NOMO-1 treated with DMSO at 0.1 percent for 48 hours (cell line): ENCODE measurements around the gene MTR.
"Not testable (repeated sequence)": the region's sequence is repeated elsewhere in the genome, so short reads cannot be mapped to it uniquely, and the experiment has no call there.

Source experiments
- DNase-seq: peaks from one replicate; lab custom pipeline; 2025; ENCODE audit not compliant: unreplicated experiment; lab: John Stamatoyannopoulos, UW

The MTR gene

DNA sequence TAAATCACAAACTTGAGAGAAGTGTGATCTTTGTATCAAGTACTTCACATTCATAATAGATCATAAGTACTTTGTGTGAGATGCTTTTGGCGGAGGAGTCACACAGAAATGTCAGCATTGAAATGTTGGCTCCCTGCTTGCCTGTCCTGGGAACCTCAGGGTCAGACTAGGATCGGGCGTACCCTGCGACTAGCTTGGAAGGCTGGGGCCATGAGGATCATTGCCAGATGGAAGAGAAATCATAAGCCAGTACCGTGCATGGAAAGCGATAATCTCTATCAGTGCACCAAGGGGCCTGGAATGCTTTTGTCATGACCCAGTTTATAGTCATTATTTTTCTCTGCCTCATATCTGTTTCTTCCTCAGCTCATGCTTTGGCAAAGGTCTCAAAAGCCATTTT is 35.5 kb downstream of the MTR start:
- no peak for DNase-seq

DNA sequence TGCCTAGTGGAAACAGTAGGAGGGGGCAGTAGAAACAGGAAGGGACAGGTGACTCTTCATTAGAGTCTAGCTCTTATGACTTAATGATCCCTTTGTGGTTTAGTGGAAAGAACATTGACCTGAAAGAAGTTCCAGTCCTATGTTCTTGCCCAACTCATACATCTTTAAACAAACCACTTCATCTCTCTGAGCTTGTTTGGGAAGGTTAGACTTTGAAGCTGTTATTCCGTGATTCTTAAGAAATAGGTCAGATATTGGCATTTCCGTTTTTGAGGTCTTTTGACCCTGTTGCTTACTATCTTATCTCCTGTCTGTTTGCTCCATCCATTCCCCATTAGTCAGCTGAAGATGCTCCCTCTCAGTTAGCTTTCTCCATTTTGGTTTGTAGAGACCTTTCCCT is 38.5 kb downstream of the MTR start:
- DNase-seq, result no peak

DNA sequence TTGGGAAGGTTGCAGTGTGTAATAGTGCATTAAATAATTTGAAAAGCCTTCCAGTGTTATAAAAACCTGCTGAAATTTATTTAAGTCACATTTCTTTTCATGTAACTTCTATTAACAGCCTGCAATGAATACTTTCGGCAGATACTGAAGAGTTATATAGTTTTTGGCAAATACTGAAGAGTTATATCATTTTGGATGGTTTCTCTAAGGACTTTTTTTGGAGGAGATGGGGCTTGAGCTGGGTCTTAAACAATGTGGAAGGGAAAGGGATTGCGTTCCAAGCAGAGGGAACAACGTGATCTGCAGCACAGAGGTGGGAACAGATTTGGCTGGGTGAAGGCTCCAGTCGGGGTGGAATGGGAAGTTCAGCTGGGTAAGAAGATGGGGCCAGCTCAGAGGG is 39.8 kb downstream of the MTR start:
- no peak for DNase-seq

DNA sequence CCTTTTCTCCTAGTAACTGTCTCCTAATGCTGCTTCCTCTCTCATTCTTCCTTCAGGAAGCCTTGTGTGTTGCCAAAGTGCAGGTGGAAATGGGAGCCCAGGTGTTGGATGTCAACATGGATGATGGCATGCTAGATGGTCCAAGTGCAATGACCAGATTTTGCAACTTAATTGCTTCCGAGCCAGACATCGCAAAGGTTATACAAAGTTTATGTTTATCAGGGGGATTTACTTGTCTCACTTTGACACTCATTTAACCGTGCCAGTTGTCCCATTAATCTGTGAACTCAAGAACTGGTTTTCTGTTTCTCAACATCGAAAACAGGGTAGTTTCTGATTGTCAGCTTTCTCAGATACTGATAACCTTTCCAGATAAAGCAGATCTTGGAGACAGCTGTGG is 40.4 kb downstream of the MTR start:
- no peak for DNase-seq

DNA sequence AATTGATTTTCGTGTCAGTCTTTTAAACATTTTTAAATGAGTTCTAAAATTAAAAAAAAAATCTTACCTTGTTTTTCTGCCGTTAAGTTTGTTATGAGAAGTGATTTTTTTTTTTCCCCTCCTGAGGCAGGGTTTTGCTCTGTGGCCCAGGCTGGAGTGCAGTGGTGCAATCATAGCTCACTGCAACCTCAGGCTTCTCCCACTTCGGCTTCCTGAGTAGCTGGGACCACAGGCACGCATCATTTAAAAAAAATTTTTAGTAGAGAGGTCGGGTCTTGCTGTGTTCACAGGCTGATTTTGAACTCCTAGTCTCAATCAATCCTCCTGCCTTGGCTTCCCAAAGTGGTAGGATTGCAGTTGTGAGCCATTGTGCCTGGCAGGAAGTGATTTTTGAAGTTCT is 41.1 kb downstream of the MTR start:
- peak; percentile 31 for DNase-seq

DNA sequence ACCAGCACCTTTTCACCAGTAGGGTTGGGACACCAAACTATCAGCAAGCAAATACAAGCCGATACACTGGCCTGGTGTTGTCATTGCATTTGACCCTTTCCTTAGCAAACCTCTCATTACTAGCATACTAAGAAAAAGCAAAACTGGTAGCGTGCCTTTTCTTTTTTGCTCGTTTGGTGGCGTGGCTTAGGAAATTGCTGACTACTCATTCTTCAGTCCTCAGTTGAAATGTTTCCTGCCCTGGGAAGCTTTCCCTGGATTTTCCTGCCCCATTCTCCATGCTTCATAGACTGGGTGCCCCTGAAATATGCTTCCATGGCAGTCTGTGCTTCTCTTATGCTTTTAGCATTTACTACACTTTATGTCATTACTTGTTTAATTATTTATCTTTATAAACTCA is 42.0 kb downstream of the MTR start:
- no peak for DNase-seq

DNA sequence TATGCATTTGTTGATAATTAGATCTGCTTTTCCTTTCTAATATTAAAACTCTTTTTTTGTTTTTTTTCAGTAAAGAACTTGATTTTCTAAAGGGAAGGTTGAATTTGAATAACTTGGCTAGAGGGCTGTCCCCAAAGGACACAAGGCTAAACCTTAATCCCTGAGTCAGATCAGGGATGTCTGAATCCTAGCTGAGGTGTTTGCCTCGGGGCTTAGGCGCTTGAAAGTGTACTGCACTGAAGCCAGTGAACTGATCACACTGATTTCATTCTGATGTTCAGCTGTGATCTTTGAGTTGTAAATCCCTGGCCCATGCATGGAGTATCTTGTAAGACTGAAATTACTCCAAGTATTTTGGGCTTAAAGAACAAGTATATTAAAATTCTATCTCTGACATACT is 42.8 kb downstream of the MTR start:
- no peak for DNase-seq

DNA sequence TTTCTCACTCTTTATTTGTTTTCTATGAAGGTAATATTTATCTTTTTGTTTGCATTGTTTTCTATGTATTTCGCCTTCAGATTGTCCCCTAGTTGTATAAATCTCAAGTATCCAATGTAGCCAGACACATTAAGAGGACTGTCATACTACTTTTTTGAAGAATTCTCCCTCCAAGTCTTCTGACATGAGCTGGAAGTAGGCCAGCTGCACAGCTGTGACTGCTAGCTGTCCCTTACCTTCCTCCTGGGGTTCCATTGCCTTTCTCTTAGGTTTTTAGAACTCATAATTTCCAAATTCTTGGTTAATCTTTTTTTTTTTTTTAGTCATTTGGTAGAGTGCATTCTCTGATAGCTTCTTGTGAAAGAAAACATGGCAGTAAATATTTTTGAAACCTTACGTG is 46.2 kb downstream of the MTR start:
- DNase-seq, result no peak

DNA sequence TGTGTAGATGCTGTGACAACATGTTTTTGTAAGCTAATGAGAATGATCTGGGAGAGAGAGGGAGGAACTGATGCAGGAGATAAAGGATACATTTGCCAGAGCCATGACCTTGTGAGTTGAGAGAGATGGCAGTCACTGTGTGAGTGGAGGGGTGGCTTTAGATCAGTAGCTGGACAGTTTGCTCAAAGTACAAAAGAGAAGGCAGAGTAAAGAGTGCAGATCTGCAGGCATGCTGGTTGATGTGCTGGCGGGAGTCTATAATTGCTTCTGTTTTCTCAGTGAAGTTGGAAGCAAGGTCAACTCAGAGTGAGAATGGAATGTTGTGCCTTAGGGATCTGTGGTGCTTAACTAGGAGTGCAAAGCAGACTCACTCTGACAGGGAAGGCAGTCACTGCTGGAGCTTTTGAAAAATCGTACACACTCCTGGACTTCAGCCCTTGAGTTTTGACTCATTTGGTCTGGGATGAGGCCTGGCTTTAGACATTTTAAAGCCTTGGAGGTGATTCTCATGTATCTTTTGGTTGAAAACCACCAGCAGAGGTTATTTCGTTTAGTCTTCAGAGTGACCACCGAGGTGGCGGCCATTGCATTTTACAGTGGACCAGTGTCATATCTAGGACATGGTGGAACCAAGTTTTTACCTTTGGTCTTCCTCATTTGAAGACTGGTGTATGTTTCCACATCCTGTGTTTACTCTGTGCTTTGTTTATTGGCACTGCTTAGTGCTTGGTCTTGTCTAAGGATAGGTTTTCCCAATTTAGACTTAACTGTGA is 49.6 kb downstream of the MTR start:
- DNase-seq, result no peak

DNA sequence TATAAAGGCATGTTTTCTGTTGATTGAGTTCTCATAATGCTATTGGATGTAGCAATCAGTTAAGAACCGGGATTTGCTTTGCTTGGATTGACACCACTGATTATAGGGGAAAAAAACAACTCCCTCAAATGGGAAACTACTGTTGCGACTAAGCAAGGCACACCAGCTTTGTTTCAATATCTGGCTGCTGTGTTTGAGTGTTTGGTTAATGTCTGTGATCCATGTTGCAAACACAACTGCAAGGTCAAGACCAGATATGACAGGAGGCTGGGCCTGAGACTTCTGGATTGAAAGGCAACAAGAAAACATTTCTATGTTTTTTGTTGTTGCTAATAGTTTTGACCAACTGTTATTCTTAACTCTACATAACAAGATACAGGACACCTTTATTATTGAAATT is 50.7 kb downstream of the MTR start:
- DNase-seq, result no peak

DNA sequence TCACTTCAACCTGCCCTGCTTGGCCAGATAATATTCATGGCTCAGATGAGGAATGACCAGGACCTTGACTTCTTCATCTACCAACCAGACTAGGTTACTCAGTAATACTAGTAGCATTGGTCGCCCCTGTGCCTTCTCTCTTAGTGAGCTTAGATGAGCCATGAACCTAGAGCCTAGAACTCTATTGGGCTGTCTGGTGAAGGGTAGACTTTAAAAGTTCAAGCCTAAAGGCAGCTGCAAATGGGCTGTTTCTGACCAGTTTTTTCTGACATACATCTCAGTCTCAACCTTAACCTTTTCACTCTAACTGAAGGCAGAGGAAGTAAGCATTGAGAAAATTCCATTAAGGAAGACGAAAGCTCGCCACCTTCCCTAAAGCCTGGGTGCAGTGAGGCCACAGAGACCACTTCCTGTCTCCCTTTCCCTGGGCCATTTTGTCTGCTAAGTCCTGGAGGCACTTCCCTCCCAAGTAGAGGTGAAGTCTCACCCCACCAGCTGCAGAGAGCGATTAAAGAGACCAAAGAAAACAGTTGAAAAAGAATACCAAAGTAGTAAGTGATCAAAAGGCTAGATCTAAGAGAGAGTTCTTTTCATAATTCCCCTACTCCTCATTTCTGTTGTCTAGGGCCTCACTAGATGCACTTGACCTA is 53.3 kb downstream of the MTR start:
- DNase-seq, result no peak

DNA sequence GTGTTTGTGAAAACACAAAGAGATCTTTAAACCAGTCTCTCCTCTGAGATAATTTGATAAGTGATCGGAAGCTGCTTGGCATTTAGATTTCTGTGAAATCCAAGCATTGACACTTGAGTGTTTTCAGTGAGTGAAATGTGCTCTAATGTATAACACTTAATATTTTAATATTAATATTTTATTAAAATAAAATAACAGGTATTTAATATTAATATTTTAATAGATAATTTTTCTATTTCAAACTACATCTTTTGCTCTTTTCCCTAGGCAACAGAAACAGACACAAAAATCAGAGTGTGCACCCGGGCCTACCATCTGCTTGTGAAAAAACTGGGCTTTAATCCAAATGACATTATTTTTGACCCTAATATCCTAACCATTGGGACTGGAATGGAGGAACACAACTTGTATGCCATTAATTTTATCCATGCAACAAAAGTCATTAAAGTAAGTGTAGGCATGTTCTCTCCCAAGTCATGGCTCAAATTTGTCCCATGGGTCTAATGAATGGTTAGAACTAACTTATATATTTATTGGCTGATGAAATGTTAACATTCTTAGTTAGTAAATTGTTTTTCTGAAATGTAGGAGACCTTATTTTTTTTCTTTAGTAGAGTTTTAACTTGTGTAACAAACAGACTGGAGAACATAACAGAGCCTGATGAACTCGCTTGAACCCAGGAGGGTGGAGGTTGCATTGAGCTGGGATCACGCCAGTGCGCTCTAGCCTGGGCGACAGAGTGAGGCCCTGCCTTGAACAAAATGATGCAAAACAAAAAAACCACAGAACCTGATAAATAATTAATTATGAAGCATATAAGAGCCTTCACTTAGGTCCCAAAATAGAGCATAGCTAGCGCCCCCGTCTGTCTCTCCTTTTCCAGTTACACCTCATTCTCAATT is 55.2 kb downstream of the MTR start:
- DNase-seq, result no peak

DNA sequence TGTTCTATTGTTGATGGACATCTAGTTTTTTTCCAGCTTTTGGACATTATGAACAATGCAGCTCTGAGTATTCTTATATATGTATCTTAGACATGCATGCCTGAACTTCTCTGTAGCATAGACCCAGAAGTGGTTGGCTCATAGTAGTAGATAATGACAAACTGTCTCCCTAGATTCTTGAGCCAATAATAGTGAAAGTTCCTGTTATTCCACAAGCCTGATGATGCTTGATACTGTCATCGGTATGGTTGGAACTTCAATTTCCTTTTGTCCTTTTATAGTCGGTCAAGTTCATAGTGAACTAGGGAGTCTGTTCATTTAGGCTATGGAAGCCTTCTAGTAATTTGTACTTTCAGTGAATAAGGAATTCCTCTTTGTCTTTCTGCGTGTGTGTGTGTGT is 56.8 kb downstream of the MTR start:
- no peak for DNase-seq

DNA sequence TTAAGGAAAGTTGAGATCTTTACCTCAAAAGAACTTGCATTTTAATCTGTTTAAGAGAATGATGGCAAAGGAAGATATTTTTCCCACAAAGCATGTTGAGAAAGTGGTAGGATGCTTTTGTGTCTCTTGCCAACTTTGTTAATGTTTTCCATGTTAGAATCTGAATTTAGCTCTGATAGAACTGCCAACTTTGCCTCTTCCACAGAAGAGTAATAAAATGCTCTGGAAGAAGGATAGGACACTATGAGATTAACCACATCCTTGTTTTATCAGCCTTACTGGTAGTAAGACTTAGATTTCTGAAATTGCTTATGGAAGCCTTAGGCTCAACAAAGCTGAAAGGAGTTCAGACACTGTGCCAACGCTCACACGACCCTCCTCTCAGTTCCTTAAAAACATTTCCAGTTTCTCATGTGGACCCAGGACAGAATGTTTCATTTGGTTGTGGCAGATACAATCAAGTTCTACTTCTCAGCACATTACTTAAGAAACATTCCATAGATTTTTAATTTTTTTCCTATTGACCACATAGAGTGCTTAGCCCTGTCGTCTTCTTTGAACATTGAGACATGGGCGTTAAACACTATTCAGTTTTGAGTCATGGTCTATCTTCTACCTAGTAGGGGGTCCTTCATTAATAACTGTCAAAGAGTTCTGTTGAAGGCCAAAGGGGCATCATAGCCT is 59.0 kb downstream of the MTR start:
- no peak for DNase-seq

DNA sequence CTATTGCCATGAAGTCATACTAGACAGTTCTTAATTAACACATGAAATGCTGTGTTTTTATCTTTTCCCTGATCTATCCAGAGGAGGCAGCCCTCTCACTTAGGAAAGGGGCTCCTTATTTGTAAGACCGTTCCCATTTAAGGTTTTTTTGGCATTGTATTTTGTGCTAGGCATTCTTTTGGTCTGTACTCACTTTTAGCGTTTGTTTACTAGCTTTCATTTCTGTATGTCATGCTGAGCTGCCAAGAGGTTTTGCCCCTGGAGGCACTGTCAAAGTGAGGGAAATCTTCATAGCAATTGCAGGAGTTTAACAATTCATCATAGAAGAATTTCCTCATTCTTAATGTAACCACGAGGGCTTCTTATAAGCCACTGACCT is 59.5 kb downstream of the MTR start:
- no peak for DNase-seq

DNA sequence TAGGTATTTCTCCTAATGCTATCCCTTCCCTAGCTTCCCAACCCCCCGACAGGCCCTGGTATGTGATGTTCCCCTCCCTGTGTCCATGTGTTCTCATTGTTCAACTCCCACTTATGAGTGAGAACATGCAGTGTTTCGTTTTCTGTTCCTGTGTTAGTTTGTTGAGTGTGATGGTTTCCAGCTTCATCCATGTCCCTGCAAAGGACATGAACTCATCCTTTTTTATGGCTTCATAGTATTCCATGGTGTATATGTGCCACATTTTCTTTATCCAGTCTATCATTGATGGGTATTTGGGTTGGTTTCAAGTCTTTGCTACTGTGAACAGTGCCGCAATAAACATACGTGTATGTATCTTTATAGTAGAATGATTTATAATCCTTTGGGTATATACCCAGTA is 61.6 kb downstream of the MTR start:
- not testable (repeated sequence) for DNase-seq

DNA sequence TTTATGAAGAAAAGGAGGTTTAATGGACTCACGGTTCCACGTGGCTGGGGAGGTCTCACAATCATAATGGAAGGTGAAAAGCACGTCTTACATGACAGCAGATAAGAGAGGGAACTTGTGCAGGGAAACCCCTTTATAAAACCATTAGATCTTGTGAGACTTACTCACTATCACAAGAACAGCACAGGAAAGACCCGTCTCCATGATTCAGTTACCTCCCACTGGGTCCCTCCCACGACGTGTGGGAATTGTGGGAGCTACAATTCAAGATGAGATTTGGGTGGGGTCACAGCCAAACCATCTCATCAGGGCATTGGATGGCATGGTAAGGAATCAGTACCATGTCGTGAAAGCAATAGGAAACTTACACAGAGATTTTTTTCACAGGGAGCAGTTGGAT is 63.1 kb downstream of the MTR start:
- DNase-seq, result no peak

DNA sequence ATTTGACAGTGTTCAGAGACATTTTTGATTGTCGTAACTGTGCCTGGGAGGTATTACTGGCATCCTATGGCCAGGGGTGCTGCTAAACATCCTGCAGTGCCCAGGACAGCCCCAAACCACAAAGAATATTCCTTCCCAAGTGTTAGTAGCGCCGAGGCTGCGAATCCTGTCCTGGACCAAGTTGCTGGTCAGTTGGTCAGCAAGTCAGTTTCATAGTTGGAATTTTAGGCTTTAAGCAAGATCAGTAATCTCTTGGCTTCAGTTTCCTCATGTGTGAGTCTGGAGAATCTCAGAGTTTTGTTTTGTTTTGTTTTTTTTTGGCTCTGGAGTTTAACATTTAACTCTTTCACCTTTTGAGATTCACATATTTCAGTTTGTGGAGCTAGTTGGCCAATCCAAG is 65.0 kb downstream of the MTR start:
- DNase-seq, result no peak

DNA sequence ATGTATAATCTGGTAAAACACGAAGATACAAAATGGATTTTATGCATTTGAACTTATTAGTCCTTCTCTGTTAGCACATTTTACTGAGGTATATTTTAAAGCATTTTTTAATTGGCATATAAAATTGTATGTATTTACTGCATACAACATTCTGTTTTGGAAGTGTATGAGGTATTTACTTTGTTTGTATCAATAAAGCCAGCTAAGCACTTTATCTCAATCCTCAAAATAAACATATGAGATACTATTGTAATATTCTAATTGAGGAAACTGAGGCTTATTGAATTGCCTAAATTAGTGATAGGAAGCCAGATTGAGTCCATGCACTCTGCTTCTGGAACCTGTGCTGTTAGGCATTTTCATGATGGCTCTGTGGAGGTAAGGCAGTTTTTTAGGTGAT is 65.6 kb downstream of the MTR start:
- DNase-seq, result no peak

DNA sequence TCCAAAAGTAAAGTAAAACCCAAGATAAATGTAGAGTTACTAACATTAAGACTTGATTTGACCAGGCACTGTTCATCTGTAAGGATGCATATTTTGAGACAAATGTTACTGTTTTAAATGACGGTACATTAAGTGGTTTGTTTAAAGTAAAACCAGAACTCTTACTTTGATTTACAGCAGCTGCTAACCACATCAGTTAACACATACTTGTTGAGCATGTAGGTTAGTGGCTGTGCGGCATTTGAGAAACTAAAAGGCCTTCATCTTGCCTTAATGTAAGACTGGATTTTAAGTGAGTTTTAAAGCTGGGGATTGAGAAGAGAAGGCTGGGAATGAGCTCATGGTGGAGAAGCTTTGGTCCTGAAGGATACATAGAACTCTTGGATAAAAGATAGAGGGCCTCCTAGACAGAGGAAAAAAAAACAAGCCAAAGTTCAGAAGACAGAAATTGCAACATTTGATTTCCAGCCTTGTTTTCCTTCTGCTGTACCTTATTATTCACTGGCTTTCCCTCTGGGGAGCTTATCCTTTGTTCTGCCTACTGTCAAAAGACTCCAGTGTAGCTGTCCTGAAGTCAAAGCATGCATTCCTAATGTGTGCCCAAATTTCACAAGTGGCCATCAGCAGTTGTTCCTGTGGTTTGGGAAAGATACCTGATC is 66.6 kb downstream of the MTR start:
- DNase-seq, result no peak

DNA sequence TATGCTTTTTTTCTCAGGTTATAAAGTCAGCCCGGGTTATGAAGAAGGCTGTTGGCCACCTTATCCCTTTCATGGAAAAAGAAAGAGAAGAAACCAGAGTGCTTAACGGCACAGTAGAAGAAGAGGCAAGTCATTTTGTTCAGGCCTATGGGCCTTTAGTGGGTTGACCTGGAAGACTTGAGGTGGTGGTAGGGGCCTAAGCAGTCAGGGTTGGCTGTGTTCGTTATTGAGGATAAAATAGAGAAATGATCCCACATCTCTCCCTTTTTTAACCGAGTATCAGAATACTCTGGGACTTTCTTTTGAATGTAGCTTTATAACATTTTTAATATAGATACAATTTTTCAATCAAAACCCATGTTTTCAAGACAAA is 67.1 kb downstream of the MTR start:
- DNase-seq, result no peak
